ENCODE data around the gene MAPKAPK2.

Gene MAPKAPK2

GRCh38 chr1:206655471-206655882, 29.2 kb upstream of the MAPKAPK2 start (continued):
- no peak for TF ChIP-seq ZNF302 (tag by site-specific recombination; IDR thresholded peaks at IDR 0.05; ENCODE audit: low read depth)
- no peak for TF ChIP-seq ZNF555 (tag by site-specific recombination; conservative IDR thresholded peaks at IDR 0.05)
- TF ChIP-seq ZNF274 (IDR thresholded peaks at IDR 0.05; ENCODE audit: low read length) = no peak
- no peak for TF ChIP-seq ZNF274 (tag by site-specific recombination; IDR thresholded peaks at IDR 0.05; ENCODE audit: borderline replicate concordance)
- 0 out of 2 replicates have a peak, but pooled peaks have one; percentile 17 for TF ChIP-seq ZNF692 (tag by site-specific recombination; IDR thresholded peaks at IDR 0.05)
- TF ChIP-seq ZNF449 (tag by site-specific recombination; IDR thresholded peaks at IDR 0.05) = no peak
- TF ChIP-seq ZNF311 (tag by site-specific recombination; IDR thresholded peaks at IDR 0.05; ENCODE audit: borderline replicate concordance) = no peak
- TF ChIP-seq GFI1B (tag by site-specific recombination; IDR thresholded peaks at IDR 0.05) = no peak
- TF ChIP-seq PATZ1 (tag by site-specific recombination; IDR thresholded peaks at IDR 0.05) = peak; percentile 40; the same call in 1 of the 2 replicates
- TF ChIP-seq TSHZ1 (tag by site-specific recombination; IDR thresholded peaks at IDR 0.05; ENCODE audit: borderline replicate concordance) = no peak
- no peak for TF ChIP-seq ZNF184 (tag by site-specific recombination; IDR thresholded peaks at IDR 0.05)
- TF ChIP-seq ZNF423 (tag by site-specific recombination; IDR thresholded peaks at IDR 0.05) = peak; percentile 43; the same call in 1 of the 2 replicates
- peak; percentile 51; the same call in 1 of the 2 replicates for TF ChIP-seq PRDM10 (tag by site-specific recombination; IDR thresholded peaks at IDR 0.05)

- peaks cover 8% of the 10 kb centered on the region for H3K4me1 ChIP-seq (ENCODE audit: control insufficient read depth, insufficient read depth, low read length)
- no peak overlapping the region for H3K4me3 ChIP-seq (ENCODE audit: low read depth, low read length)
- peaks cover 0 to 2% of the 10 kb centered on the region in 2 experiments; a peak in 1 of 3 replicates for H3K36me3 ChIP-seq (ENCODE audit: control insufficient read depth in 2 of 2, insufficient read depth in 1 of 2, low read length in 2 of 2)
- ChIA-PET POLR2A (interaction anchor here (1.8 kb wide), 1 partner anchor 22 kb away, joined by 7 read pairs; the partner anchor contains the start of gene DYRK3), CTCF (interaction anchor here (0.7 to 25.1 kb wide), 8 partner anchors 7 to 325 kb away, joined by 4 to 380 read pairs (median 8); partner anchors contain the start of gene DYRK3)
- no peak overlapping the region for H3K27ac ChIP-seq (ENCODE audit: extremely low read depth, low read depth, low read length)
- H3K9me3 ChIP-seq (ENCODE audit: control insufficient read depth, insufficient read depth, low read depth, low read length) = no peaks in the 10 kb centered on the region
- TF ChIP-seq ZNF558 (tag by site-specific recombination; IDR thresholded peaks at IDR 0.05) (no peak), ZNF426 (tag by site-specific recombination; IDR thresholded peaks at IDR 0.05) (no peak), ZXDB (tag by site-specific recombination; IDR thresholded peaks at IDR 0.05) (no peak), GFI1B (tag by site-specific recombination; IDR thresholded peaks at IDR 0.05) (no peak), ZNF561 (tag by site-specific recombination; IDR thresholded peaks at IDR 0.05; ENCODE audit: borderline replicate concordance) (no peak), SALL2 (tag by site-specific recombination; IDR thresholded peaks at IDR 0.05; ENCODE audit: borderline replicate concordance) (no peak), GLIS1 (tag by site-specific recombination; IDR thresholded peaks at IDR 0.05) (no peak), ZNF362 (tag by site-specific recombination; IDR thresholded peaks at IDR 0.05) (no peak), ZNF2 (tag by site-specific recombination; IDR thresholded peaks at IDR 0.05) (no peak), ZNF416 (tag by site-specific recombination; IDR thresholded peaks at IDR 0.05) (no peak), ZNF791 (tag by site-specific recombination; IDR thresholded peaks at IDR 0.05) (no peak)
These were observed 27.8 kb upstream of the MAPKAPK2 start for GRCh38 chr1:206656936-206657335.

All from HEK293 (cell line).